HUES6 (cell line): ENCODE results near the gene TGFB2.

Source experiments
- H3K27ac ChIP-seq: 2 replicates; pipeline ENCODE4 v1.7.0; 2013; ENCODE audit warnings: low read depth, mild to moderate bottlenecking, low read length, inconsistent platforms
- H3K27me3 ChIP-seq: 2 replicates; pipeline ENCODE4 v1.6.1; 2013; ENCODE audit warnings: low read length; ENCODE audit not compliant: control insufficient read depth, insufficient read depth
- H3K36me3 ChIP-seq: 2 replicates; pipeline ENCODE4 v1.6.1; 2013; ENCODE audit warnings: low read length; ENCODE audit not compliant: control insufficient read depth, insufficient read depth
- H3K4me1 ChIP-seq: 2 replicates; pipeline ENCODE4 v1.6.1; 2013; ENCODE audit warnings: low read length; ENCODE audit not compliant: control insufficient read depth, insufficient read depth
- H3K4me3 ChIP-seq: 2 replicates; pipeline ENCODE4 v1.5.1; 2013; ENCODE audit warnings: low read depth, low read length
- H3K9ac ChIP-seq: one replicate; pipeline ENCODE4 v1.6.1; 2013; ENCODE audit warnings: mild to moderate bottlenecking, low read length
- H3K9me3 ChIP-seq: 2 replicates; pipeline ENCODE4 v1.6.1; 2013; ENCODE audit warnings: low read depth, low read length; ENCODE audit not compliant: control insufficient read depth, insufficient read depth

TGFB2 gene

GRCh38 chr1:218444588-218444987 lies 99.5 kb downstream of the TGFB2 start:
- no peak overlapping the region for H3K27ac ChIP-seq
- no peaks in the 10 kb centered on the region for H3K36me3 ChIP-seq
- H3K9me3 ChIP-seq = peaks cover 6% of the 10 kb centered on the region; the same call in 1 of the 2 replicates
- no peaks in the 10 kb centered on the region for H3K27me3 ChIP-seq
- no peaks in the 10 kb centered on the region for H3K4me1 ChIP-seq
- H3K9ac ChIP-seq = no peak overlapping the region
- no peak overlapping the region for H3K4me3 ChIP-seq

- Histone ChIP-seq H3K9me3 (peaks cover 6% of the 10 kb centered on the region; the same call in 1 of the 2 replicates), H3K27ac (no peak overlapping the region), H3K9ac (no peak overlapping the region), H3K4me3 (no peak overlapping the region), H3K4me1 (no peaks in the 10 kb centered on the region), H3K36me3 (no peaks in the 10 kb centered on the region), H3K27me3 (no peaks in the 10 kb centered on the region)
Measured at GRCh38 chr1:218447010-218447689, 102.0 kb downstream of the TGFB2 start.

- no peaks in the 10 kb centered on the region for H3K27me3 ChIP-seq
- H3K27ac ChIP-seq = no peak overlapping the region
- peaks cover 6% of the 10 kb centered on the region; the same call in 1 of the 2 replicates for H3K9me3 ChIP-seq
- no peaks in the 10 kb centered on the region for H3K4me1 ChIP-seq
- H3K4me3 ChIP-seq = no peak overlapping the region
- no peak overlapping the region for H3K9ac ChIP-seq
- H3K36me3 ChIP-seq = no peaks in the 10 kb centered on the region
Measured at GRCh38 chr1:218451415-218451814, 106.3 kb downstream of the TGFB2 start.

- Histone ChIP-seq H3K4me1 (peaks cover 10% of the 10 kb centered on the region), H3K27me3 (no peaks in the 10 kb centered on the region), H3K27ac (no peak overlapping the region), H3K9ac (no peak overlapping the region), H3K4me3 (no peak overlapping the region), H3K9me3 (no peaks in the 10 kb centered on the region), H3K36me3 (no peaks in the 10 kb centered on the region)
Measured at GRCh38 chr1:218454700-218455282, 109.7 kb downstream of the TGFB2 start.

- H3K4me1 ChIP-seq = peaks cover 20% of the 10 kb centered on the region
- no peaks in the 10 kb centered on the region for H3K9me3 ChIP-seq
- no peaks in the 10 kb centered on the region for H3K27me3 ChIP-seq
- no peak overlapping the region for H3K4me3 ChIP-seq
- H3K27ac ChIP-seq = no peak overlapping the region
- H3K36me3 ChIP-seq = no peaks in the 10 kb centered on the region
- H3K9ac ChIP-seq = no peak overlapping the region
Measured at GRCh38 chr1:218456444-218456843, 111.3 kb downstream of the TGFB2 start.

GRCh38 chr1:218459450-218459849 lies 114.3 kb downstream of the TGFB2 start:
- H3K9ac ChIP-seq = peak overlapping the region; percentile 29

GRCh38 chr1:218459878-218460711 lies 115.0 kb downstream of the TGFB2 start:
- no peaks in the 10 kb centered on the region for H3K9me3 ChIP-seq
- peak overlapping the region; percentile 29 for H3K9ac ChIP-seq
- peak overlapping the region; percentile 45; the same call in 1 of the 2 replicates for H3K27ac ChIP-seq
- no peaks in the 10 kb centered on the region for H3K27me3 ChIP-seq
- H3K4me3 ChIP-seq = peak overlapping the region; percentile 0; the same call in 1 of the 2 replicates
- no peaks in the 10 kb centered on the region for H3K36me3 ChIP-seq
- H3K4me1 ChIP-seq = peaks cover 25% of the 10 kb centered on the region

More at GRCh38 chr1:218459450-218459849, 114.3 kb downstream of the TGFB2 start:
- no peaks in the 10 kb centered on the region for H3K36me3 ChIP-seq
- H3K4me1 ChIP-seq = peaks cover 25% of the 10 kb centered on the region
- H3K27me3 ChIP-seq = no peaks in the 10 kb centered on the region
- H3K27ac ChIP-seq = peak overlapping the region; percentile 10; the same call in 1 of the 2 replicates
- H3K9me3 ChIP-seq = no peaks in the 10 kb centered on the region
- H3K4me3 ChIP-seq = peak overlapping the region; percentile 0; the same call in 1 of the 2 replicates

- H3K9me3 ChIP-seq = no peaks in the 10 kb centered on the region
- no peaks in the 10 kb centered on the region for H3K36me3 ChIP-seq
- no peaks in the 10 kb centered on the region for H3K27me3 ChIP-seq
- no peak overlapping the region for H3K4me3 ChIP-seq
- H3K9ac ChIP-seq = no peak overlapping the region
- peaks cover 25% of the 10 kb centered on the region for H3K4me1 ChIP-seq
- no peak overlapping the region for H3K27ac ChIP-seq
Measured at GRCh38 chr1:218461351-218461750, 116.2 kb downstream of the TGFB2 start.

- peaks cover 25% of the 10 kb centered on the region for H3K4me1 ChIP-seq
- H3K9ac ChIP-seq = no peak overlapping the region
- no peak overlapping the region for H3K4me3 ChIP-seq
- H3K36me3 ChIP-seq = no peaks in the 10 kb centered on the region
- H3K9me3 ChIP-seq = no peaks in the 10 kb centered on the region
- no peak overlapping the region for H3K27ac ChIP-seq
- no peaks in the 10 kb centered on the region for H3K27me3 ChIP-seq
Measured at GRCh38 chr1:218462116-218462515, 117.0 kb downstream of the TGFB2 start.

GRCh38 chr1:218462587-218462986 lies 117.5 kb downstream of the TGFB2 start:
- Histone ChIP-seq H3K4me1 (peaks cover 25% of the 10 kb centered on the region), H3K36me3 (no peaks in the 10 kb centered on the region), H3K27ac (no peak overlapping the region), H3K4me3 (no peak overlapping the region), H3K9ac (no peak overlapping the region), H3K27me3 (no peaks in the 10 kb centered on the region), H3K9me3 (no peaks in the 10 kb centered on the region)
